ENCODE results near the gene ABCC5.

ABCC5 gene

GRCh38 chr3:183875411-183875810, 142.3 kb downstream of the ABCC5 start:
- H3K27ac ChIP-seq: no peak overlapping the region
- H3K4me3 ChIP-seq: no peak overlapping the region
- TF ChIP-seq POLR2AphosphoS5 (IDR thresholded peaks at IDR 0.05; ENCODE audit: borderline replicate concordance, low read depth, low read length) (no peak), FOXP2 (optimal IDR thresholded peaks at IDR 0.05; ENCODE audit: control extremely low read depth, extremely low read length, insufficient read depth) (no peak), EZH2 (IDR thresholded peaks at IDR 0.05) (no peak)
- H3K9ac ChIP-seq (ENCODE audit: insufficient read length): no peak overlapping the region
- no peak for DNase-seq (ENCODE audit: low read depth, low spot score)
- H3K9me3 ChIP-seq (ENCODE audit: low read depth, low read length): no peaks in the 10 kb centered on the region
- H3K36me3 ChIP-seq (ENCODE audit: insufficient read depth, low read length): peaks cover 4% of the 10 kb centered on the region; the same call in 1 of the 2 replicates

GRCh38 chr3:183873914-183874313, 143.8 kb downstream of the ABCC5 start:
- Histone ChIP-seq H3K36me3 (ENCODE audit: insufficient read depth, low read length) (peaks cover 4% of the 10 kb centered on the region; the same call in 1 of the 2 replicates), H3K9ac (ENCODE audit: insufficient read length) (no peak overlapping the region), H3K4me3 (no peak overlapping the region), H3K9me3 (ENCODE audit: low read depth, low read length) (no peaks in the 10 kb centered on the region), H3K27ac (no peak overlapping the region)
- DNase-seq (ENCODE audit: low read depth, low spot score): no peak
- TF ChIP-seq EZH2 (IDR thresholded peaks at IDR 0.05): no peak

GRCh38 chr3:183871541-183871940, 146.1 kb downstream of the ABCC5 start:
- Histone ChIP-seq H3K36me3 (ENCODE audit: insufficient read depth, low read length) (peaks cover 13% of the 10 kb centered on the region), H3K4me3 (no peak overlapping the region), H3K9me3 (ENCODE audit: low read depth, low read length) (no peaks in the 10 kb centered on the region), H3K9ac (ENCODE audit: insufficient read length) (no peak overlapping the region), H3K27ac (no peak overlapping the region)
- TF ChIP-seq FOXP2 (optimal IDR thresholded peaks at IDR 0.05; ENCODE audit: control extremely low read depth, extremely low read length, insufficient read depth) (no peak), EZH2 (IDR thresholded peaks at IDR 0.05) (no peak), POLR2AphosphoS5 (IDR thresholded peaks at IDR 0.05; ENCODE audit: borderline replicate concordance, low read depth, low read length) (no peak)
- DNase-seq (ENCODE audit: low read depth, low spot score): no peak

GRCh38 chr3:183870563-183870962, 147.1 kb downstream of the ABCC5 start:
- H3K9ac ChIP-seq (ENCODE audit: insufficient read length): no peak overlapping the region
- H3K4me3 ChIP-seq: no peak overlapping the region
- no peak for TF ChIP-seq POLR2AphosphoS5 (IDR thresholded peaks at IDR 0.05; ENCODE audit: borderline replicate concordance, low read depth, low read length)
- TF ChIP-seq FOXP2 (optimal IDR thresholded peaks at IDR 0.05; ENCODE audit: control extremely low read depth, extremely low read length, insufficient read depth): no peak
- no peak for TF ChIP-seq EZH2 (IDR thresholded peaks at IDR 0.05)
- H3K9me3 ChIP-seq (ENCODE audit: low read depth, low read length): no peaks in the 10 kb centered on the region
- no peak for DNase-seq (ENCODE audit: low read depth, low spot score)
- H3K36me3 ChIP-seq (ENCODE audit: insufficient read depth, low read length): peaks cover 23% of the 10 kb centered on the region
- no peak overlapping the region for H3K27ac ChIP-seq

Measured in SK-N-MC (cell line).